Panc1 (cell line): ENCODE measurements around the gene APOLD1. TPM values are rescaled to one million over a fixed set of nuclear protein-coding genes. Genes with fewer than 3 reads are reported as not detected.

Source experiments
- ATAC-seq: fragments of 200-7000 bp; cut with Tn5 transposase; 2 replicates; pipeline ENCODE4 v1.9.1; 2020; ENCODE audit warnings: mild to moderate bottlenecking, moderate library complexity
- BruUV-seq: library from RNA; stranded (reverse); fragments of 400-500 nt; replicated peaks from 2 replicates; lab custom pipeline; 2021; lab: Mats Ljungman, UMichigan
- CTCF ChIA-PET: fragments of 300-600 bp; sonication (Branson Sonifier 250); formaldehyde crosslinking; loops from one replicate; lab custom pipeline; 2022; ENCODE audit warnings: antibody characterized with exemption; lab: Charles Lee
- POLR2A ChIA-PET: fragments of 300-600 bp; sonication (Branson Sonifier 250); formaldehyde crosslinking; loops from one replicate; lab custom pipeline; 2022; ENCODE audit warnings: antibody characterized with exemption; lab: Charles Lee
- DNase-seq: peaks from one replicate; pipeline ENCODE4 v3.0.0-alpha.2; 2010; ENCODE audit warnings: low read depth, low spot score
- H3K27ac ChIP-seq: 2 replicates; pipeline ENCODE4 v1.5.1; 2011; ENCODE audit warnings: mild to moderate bottlenecking, low read length, inconsistent platforms
- H3K27me3 ChIP-seq: fragments of 200-500 bp; sonication (Bioruptor generic); 2 replicates; pipeline ENCODE4 v1.6.0; 2014; ENCODE audit warnings: low read length, inconsistent platforms; ENCODE audit not compliant: control insufficient read depth, insufficient read depth
- H3K36me3 ChIP-seq: fragments of 200-500 bp; sonication (Bioruptor generic); 2 replicates; pipeline ENCODE4 v1.5.1; 2014; ENCODE audit warnings: inconsistent platforms, mild to moderate bottlenecking, low read length, moderate library complexity; ENCODE audit not compliant: control insufficient read depth, insufficient read depth
- H3K4me1 ChIP-seq: 2 replicates; pipeline ENCODE4 v1.5.1; 2011; ENCODE audit warnings: inconsistent platforms, mild to moderate bottlenecking, low read length, moderate library complexity; ENCODE audit not compliant: control insufficient read depth, insufficient read depth
- H3K4me3 ChIP-seq, 2 experiments: 2 replicates each; pipeline ENCODE4 v1.5.1; 2011 to 2012; ENCODE audit warnings: low read depth in 2 of 2, low read length in 2 of 2, mild to moderate bottlenecking in 2 of 2, inconsistent platforms in 1 of 2, moderate library complexity in 1 of 2
- H3K9me3 ChIP-seq: fragments of 200-500 bp; sonication (Bioruptor generic); 2 replicates; pipeline ENCODE4 v1.5.1; 2014; ENCODE audit warnings: low read depth, mild to moderate bottlenecking, inconsistent platforms, low read length, moderate library complexity; ENCODE audit not compliant: control insufficient read depth, insufficient read depth
- CTCF ChIP-seq: fragments of 450-650 bp; IDR thresholded peaks from 2 replicates; pipeline ENCODE4 v1.5.1; 2017; ENCODE audit warnings: mild to moderate bottlenecking
- POLR2AphosphoS5 ChIP-seq: IDR thresholded peaks from 2 replicates; pipeline ENCODE4 v1.6.1; 2012; ENCODE audit warnings: mild to moderate bottlenecking, low read depth, low read length, moderate library complexity
- REST ChIP-seq, 2 experiments: IDR thresholded peaks; 2 replicates each; pipeline ENCODE4 v1.6.1; 2011 to 2012; ENCODE audit warnings: low read depth in 2 of 2, control low read depth in 1 of 2, low read length in 1 of 2, mild to moderate bottlenecking in 1 of 2, moderate library complexity in 1 of 2; ENCODE audit not compliant: insufficient read depth in 1 of 2
- SIN3A ChIP-seq: IDR thresholded peaks from 2 replicates; pipeline ENCODE4 v1.6.1; 2012; ENCODE audit warnings: low read depth, mild to moderate bottlenecking, low read length, moderate library complexity, borderline replicate concordance; ENCODE audit not compliant: insufficient read depth
- TCF7L2 ChIP-seq: IDR thresholded peaks from 2 replicates; pipeline ENCODE4 v1.6.1; 2011; ENCODE audit warnings: mild to moderate bottlenecking, low read depth, low read length, inconsistent platforms
- in situ Hi-C: cut with HindIII; loops from 2 replicates; pipeline ENCODE4 v1.10.0; 2016; ENCODE audit warnings: low sequenced_read_pairs, low pct_unique_long_range_greater_than_20kb
- intact Hi-C: fragments of 100-400 bp; cut with micrococcal nuclease; formaldehyde crosslinking; loops from one replicate; pipeline ENCODE4 v1.10.0; 2022; ENCODE audit not compliant: unreplicated experiment
- total RNA-seq: library from RNA; stranded (reverse); gene quantifications from one replicate; pipeline ENCODE4 v1.2.1, GENCODE V29; 2021; ENCODE audit not compliant: unreplicated experiment

Gene APOLD1
- total RNA-seq, 1 experiment from 2014 or later = 4.1 TPM

GRCh38 chr12:12823300-12823699 lies 37.8 kb downstream of the APOLD1 start:
- Histone ChIP-seq H3K4me1 (peaks cover 60% of the 10 kb centered on the region), H3K4me3 (no peak overlapping the region), H3K9me3 (no peaks in the 10 kb centered on the region), H3K27me3 (no peaks in the 10 kb centered on the region), H3K27ac (peak overlapping the region; percentile 99), H3K36me3 (peaks cover 54% of the 10 kb centered on the region)
- no TSS peak for BruUV-seq
- ATAC-seq = peak; percentile 44
- ChIA-PET CTCF (no interaction called here), POLR2A (no interaction called here)
- intact Hi-C loops (no loop called here), in situ Hi-C loops (no loop called here)
- peak; percentile 70; the same call in 1 of the 2 replicates for TF ChIP-seq TCF7L2
- no peak for TF ChIP-seq CTCF
- no peak for TF ChIP-seq REST (IDR thresholded peaks at IDR 0.05; ENCODE audit: insufficient read depth in 1 of 2, low read depth in 2 of 2, low read length in 1 of 2)
- TF ChIP-seq SIN3A = no peak
- TF ChIP-seq POLR2AphosphoS5 = peak; percentile 55; the same call in 1 of the 2 replicates
- DNase-seq = no peak

GRCh38 chr12:12823811-12824210 lies 38.4 kb downstream of the APOLD1 start:
- ATAC-seq (no peak), DNase-seq (no peak)
- Histone ChIP-seq H3K36me3 (peaks cover 59% of the 10 kb centered on the region), H3K27ac (peak overlapping the region; percentile 99), H3K27me3 (no peaks in the 10 kb centered on the region), H3K4me1 (peaks cover 55% of the 10 kb centered on the region), H3K4me3 (no peak overlapping the region), H3K9me3 (no peaks in the 10 kb centered on the region)
- POLR2A ChIA-PET = no interaction called here
- TF ChIP-seq SIN3A (no peak), POLR2AphosphoS5 (no peak), REST (IDR thresholded peaks at IDR 0.05; ENCODE audit: insufficient read depth in 1 of 2, low read depth in 2 of 2, low read length in 1 of 2) (no peak), CTCF (no peak), TCF7L2 (no peak)
- intact Hi-C loops = no loop called here
- in situ Hi-C loops = no loop called here
- BruUV-seq = TSS peak; percentile 5
- CTCF ChIA-PET = no interaction called here
